DND-41 (cell line): Measurements from ENCODE around the gene PDE1C.

Source experiments
- ATAC-seq: fragments of 200-7000 bp; cut with Tn5 transposase; 3 replicates; pipeline ENCODE4 v1.9.1; 2021; ENCODE audit warnings: low read depth; ENCODE audit not compliant: insufficient read depth
- DNase-seq: peaks from one replicate; pipeline ENCODE4 v3.0.0-alpha.2; 2020
- H2AFZ ChIP-seq: 2 replicates; pipeline ENCODE4 v1.6.0; 2012; ENCODE audit warnings: low read depth, low read length
- H3K27ac ChIP-seq: 2 replicates; pipeline ENCODE4 v1.5.1; 2012; ENCODE audit warnings: low read length, inconsistent platforms
- H3K27me3 ChIP-seq: fragments of 200-600 bp; sonication (generic); 2 replicates; pipeline ENCODE4 v1.6.0; 2012; ENCODE audit warnings: low read length, mild to moderate bottlenecking, inconsistent platforms; ENCODE audit not compliant: insufficient read depth, poor library complexity
- H3K36me3 ChIP-seq: 2 replicates; pipeline ENCODE4 v1.5.1; 2012; ENCODE audit warnings: low read length, inconsistent platforms; ENCODE audit not compliant: insufficient read depth
- H3K4me1 ChIP-seq: 2 replicates; pipeline ENCODE4 v1.5.1; 2012; ENCODE audit warnings: mild to moderate bottlenecking, low read length; ENCODE audit not compliant: insufficient read depth
- H3K4me2 ChIP-seq: 2 replicates; pipeline ENCODE4 v1.6.0; 2012; ENCODE audit warnings: mild to moderate bottlenecking, moderate library complexity, low read length, inconsistent platforms; ENCODE audit not compliant: insufficient read depth
- H3K4me3 ChIP-seq, 2 experiments: fragments of 200-600 bp in 1 of 2; shearing (Covaris generic) in 1 of 2; 2 replicates each; pipeline ENCODE4 v1.5.1; 2012 to 2016; ENCODE audit warnings: inconsistent platforms in 2 of 2, low read length in 2 of 2, mild to moderate bottlenecking in 2 of 2, low read depth in 1 of 2, moderate library complexity in 1 of 2
- H3K79me2 ChIP-seq: 2 replicates; pipeline ENCODE4 v1.6.0; 2012; ENCODE audit warnings: low read length, inconsistent platforms; ENCODE audit not compliant: insufficient read depth
- H3K9ac ChIP-seq: 2 replicates; pipeline ENCODE4 v1.6.0; 2012; ENCODE audit warnings: low read depth, mild to moderate bottlenecking, inconsistent platforms, low read length, moderate library complexity
- H3K9me3 ChIP-seq: 2 replicates; pipeline ENCODE4 v1.5.1; 2012; ENCODE audit warnings: low read length, moderate library complexity, mild to moderate bottlenecking, inconsistent platforms; ENCODE audit not compliant: insufficient read depth, severe bottlenecking
- H4K20me1 ChIP-seq: 2 replicates; pipeline ENCODE4 v1.6.0; 2012; ENCODE audit warnings: low read length; ENCODE audit not compliant: insufficient read depth
- EZH2 ChIP-seq: IDR thresholded peaks from 3 replicates; pipeline ENCODE4 v1.6.1; 2012; ENCODE audit warnings: borderline replicate concordance, low read depth, mild to moderate bottlenecking, moderate library complexity, low read length, inconsistent platforms; ENCODE audit not compliant: severe bottlenecking
- TF ChIP-seq, protein P1 (sequence below): IDR thresholded peaks from 2 replicates; pipeline ENCODE4 v1.5.1; 2012; ENCODE audit warnings: borderline replicate concordance, low read length, moderate library complexity, mild to moderate bottlenecking; ENCODE audit not compliant: poor library complexity, severe bottlenecking; ENCODE audit errors: extremely low read depth

PDE1C gene

DNA sequence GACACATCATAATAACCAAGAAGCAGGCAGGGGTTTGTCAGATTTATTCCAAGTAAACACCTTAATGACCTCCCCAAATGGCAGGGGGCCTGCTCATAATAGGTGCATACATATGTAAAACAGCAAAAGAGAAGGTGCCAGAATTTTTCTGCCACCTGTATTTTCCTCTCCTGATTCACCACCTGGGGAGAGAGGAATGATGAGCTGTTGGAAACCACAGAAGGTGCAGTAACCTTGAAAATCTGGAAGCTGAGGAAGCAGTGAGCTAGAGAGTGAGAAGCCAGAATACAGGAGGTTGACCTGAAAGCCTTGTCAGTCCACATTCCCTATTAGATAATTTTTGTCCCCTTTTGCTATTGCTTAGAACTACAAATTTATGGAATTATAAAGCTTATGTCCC, 46.2 kb upstream of the PDE1C start:
- H3K9ac ChIP-seq: no peak overlapping the region
- H3K4me3 ChIP-seq: no peak overlapping the region
- no peak for TF ChIP-seq EZH2
- TF ChIP-seq, protein P1, sequence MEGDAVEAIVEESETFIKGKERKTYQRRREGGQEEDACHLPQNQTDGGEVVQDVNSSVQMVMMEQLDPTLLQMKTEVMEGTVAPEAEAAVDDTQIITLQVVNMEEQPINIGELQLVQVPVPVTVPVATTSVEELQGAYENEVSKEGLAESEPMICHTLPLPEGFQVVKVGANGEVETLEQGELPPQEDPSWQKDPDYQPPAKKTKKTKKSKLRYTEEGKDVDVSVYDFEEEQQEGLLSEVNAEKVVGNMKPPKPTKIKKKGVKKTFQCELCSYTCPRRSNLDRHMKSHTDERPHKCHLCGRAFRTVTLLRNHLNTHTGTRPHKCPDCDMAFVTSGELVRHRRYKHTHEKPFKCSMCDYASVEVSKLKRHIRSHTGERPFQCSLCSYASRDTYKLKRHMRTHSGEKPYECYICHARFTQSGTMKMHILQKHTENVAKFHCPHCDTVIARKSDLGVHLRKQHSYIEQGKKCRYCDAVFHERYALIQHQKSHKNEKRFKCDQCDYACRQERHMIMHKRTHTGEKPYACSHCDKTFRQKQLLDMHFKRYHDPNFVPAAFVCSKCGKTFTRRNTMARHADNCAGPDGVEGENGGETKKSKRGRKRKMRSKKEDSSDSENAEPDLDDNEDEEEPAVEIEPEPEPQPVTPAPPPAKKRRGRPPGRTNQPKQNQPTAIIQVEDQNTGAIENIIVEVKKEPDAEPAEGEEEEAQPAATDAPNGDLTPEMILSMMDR: no peak
- no peak overlapping the region for H3K27ac ChIP-seq
- ATAC-seq: no peak
- no peak for DNase-seq
- no peaks in the 10 kb centered on the region for H3K36me3 ChIP-seq
- no peaks in the 10 kb centered on the region for H3K79me2 ChIP-seq
- H3K4me1 ChIP-seq: no peaks in the 10 kb centered on the region
- H4K20me1 ChIP-seq: no peaks in the 10 kb centered on the region
- H3K27me3 ChIP-seq: no peaks in the 10 kb centered on the region
- H3K9me3 ChIP-seq: peaks cover 6% of the 10 kb centered on the region
- H3K4me2 ChIP-seq: no peak overlapping the region
- H2AFZ ChIP-seq: no peak overlapping the region

- Histone ChIP-seq H3K27me3 (no peaks in the 10 kb centered on the region), H3K4me1 (no peaks in the 10 kb centered on the region), H3K27ac (no peak overlapping the region), H3K9ac (no peak overlapping the region), H3K36me3 (no peaks in the 10 kb centered on the region), H2AFZ (no peak overlapping the region), H3K9me3 (peaks cover 9% of the 10 kb centered on the region), H3K4me2 (no peak overlapping the region), H4K20me1 (no peaks in the 10 kb centered on the region), H3K4me3 (no peak overlapping the region), H3K79me2 (no peaks in the 10 kb centered on the region)
- no peak for ATAC-seq
- TF ChIP-seq, protein P1: no peak
- TF ChIP-seq EZH2: no peak
- DNase-seq: no peak
Measured at GRCh38 chr7:32115831-32116230, 45.6 kb upstream of the PDE1C start.

DNA sequence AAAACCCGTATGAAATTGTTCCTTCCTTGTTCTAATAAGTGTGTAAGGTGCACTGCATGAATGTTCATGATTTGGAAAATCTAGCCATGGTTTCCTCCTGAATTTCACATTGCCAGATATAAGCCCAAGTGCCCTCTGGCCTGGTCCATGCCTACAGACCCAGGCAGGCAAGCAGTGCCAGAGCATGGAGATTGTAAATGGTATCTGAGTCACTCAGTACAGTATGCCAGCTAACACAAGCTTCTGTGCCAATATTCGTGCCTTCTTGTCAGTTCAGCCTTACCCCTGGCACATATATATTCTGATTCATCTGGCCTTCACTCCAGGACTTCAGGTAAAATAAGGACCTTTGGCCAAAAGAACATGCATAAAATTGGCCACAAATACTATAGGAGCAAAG, 38.4 kb upstream of the PDE1C start:
- no peak overlapping the region for H3K4me2 ChIP-seq
- TF ChIP-seq EZH2: no peak
- TF ChIP-seq, protein P1: no peak
- H2AFZ ChIP-seq: no peak overlapping the region
- no peak for DNase-seq
- H3K27me3 ChIP-seq: no peaks in the 10 kb centered on the region
- H3K27ac ChIP-seq: no peak overlapping the region
- peaks cover 9% of the 10 kb centered on the region for H3K9me3 ChIP-seq
- no peaks in the 10 kb centered on the region for H3K36me3 ChIP-seq
- H3K79me2 ChIP-seq: no peaks in the 10 kb centered on the region
- no peaks in the 10 kb centered on the region for H4K20me1 ChIP-seq
- H3K4me1 ChIP-seq: no peaks in the 10 kb centered on the region
- H3K4me3 ChIP-seq: no peak overlapping the region
- no peak overlapping the region for H3K9ac ChIP-seq
- no peak for ATAC-seq

DNA sequence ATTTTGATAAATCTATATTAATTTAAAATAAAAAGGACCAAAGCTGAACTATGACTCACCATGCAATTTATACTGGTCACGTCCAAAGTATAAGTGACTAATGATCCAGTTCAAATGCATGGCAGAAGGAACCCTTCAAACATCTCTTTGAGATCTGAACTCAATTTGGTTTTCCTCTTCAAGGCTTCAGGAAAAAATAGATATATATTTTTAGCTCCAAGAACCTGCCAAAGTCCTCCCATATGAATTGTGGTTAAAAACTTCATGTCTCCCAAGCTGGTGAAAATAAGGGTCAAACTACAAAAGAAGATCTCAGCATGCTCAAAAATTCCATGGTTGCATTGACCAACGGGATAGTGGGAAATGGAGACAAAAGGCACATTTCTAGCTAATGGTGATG, 34.6 kb upstream of the PDE1C start:
- TF ChIP-seq EZH2: no peak
- TF ChIP-seq, protein P1: no peak
- no peak for DNase-seq
- Histone ChIP-seq H3K9ac (no peak overlapping the region), H3K27me3 (no peaks in the 10 kb centered on the region), H3K36me3 (no peaks in the 10 kb centered on the region), H3K9me3 (no peaks in the 10 kb centered on the region), H3K27ac (no peak overlapping the region), H2AFZ (no peak overlapping the region), H3K4me3 (no peak overlapping the region), H3K79me2 (no peaks in the 10 kb centered on the region), H3K4me1 (no peaks in the 10 kb centered on the region), H3K4me2 (no peak overlapping the region), H4K20me1 (no peaks in the 10 kb centered on the region)
- no peak for ATAC-seq
